ENCODE results near the gene A1CF. TPM values are rescaled to one million over a fixed set of nuclear protein-coding genes. Genes with fewer than 3 reads are reported as not detected.
"Not testable (repeated sequence)": the region's sequence is repeated elsewhere in the genome, so short reads cannot be mapped to it uniquely, and the experiment has no call there.

Gene A1CF
- total RNA-seq, 2 donors from 2014 or later = not detected

DNA sequence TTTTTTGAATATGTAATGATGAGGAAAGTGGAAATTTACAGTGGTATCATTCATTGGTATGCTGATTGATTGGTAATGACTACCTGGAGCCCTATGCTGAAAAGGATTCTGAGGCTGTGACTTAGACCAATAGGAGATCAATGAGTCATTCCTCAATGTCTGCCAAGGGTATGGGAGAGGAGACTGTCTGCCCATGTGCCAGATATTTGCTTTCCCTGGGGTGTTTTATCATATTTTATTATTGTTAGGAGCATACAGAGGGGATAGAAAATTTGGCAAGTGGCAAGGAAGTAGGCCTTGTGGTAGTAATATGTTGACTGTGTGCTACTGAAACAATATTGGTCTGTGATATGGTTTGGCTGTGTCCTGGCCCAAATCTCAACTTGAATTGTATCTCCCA lies 90.9 kb downstream of the A1CF start:
- Mint-ChIP-seq H3K4me1 (ENCODE audit: low read depth in 2 of 2) (no peaks in the 10 kb centered on the region), H3K36me3 (no peaks in the 10 kb centered on the region), H3K27me3 (peaks cover 23 to 59% of the 10 kb centered on the region in 2 donors), H3K27ac (no peak overlapping the region), H3K4me3 (no peak overlapping the region), H3K9me3 (no peaks in the 10 kb centered on the region)
- ATAC-seq = no peak
- DNase-seq (ENCODE audit: low spot score) = no peak

DNA sequence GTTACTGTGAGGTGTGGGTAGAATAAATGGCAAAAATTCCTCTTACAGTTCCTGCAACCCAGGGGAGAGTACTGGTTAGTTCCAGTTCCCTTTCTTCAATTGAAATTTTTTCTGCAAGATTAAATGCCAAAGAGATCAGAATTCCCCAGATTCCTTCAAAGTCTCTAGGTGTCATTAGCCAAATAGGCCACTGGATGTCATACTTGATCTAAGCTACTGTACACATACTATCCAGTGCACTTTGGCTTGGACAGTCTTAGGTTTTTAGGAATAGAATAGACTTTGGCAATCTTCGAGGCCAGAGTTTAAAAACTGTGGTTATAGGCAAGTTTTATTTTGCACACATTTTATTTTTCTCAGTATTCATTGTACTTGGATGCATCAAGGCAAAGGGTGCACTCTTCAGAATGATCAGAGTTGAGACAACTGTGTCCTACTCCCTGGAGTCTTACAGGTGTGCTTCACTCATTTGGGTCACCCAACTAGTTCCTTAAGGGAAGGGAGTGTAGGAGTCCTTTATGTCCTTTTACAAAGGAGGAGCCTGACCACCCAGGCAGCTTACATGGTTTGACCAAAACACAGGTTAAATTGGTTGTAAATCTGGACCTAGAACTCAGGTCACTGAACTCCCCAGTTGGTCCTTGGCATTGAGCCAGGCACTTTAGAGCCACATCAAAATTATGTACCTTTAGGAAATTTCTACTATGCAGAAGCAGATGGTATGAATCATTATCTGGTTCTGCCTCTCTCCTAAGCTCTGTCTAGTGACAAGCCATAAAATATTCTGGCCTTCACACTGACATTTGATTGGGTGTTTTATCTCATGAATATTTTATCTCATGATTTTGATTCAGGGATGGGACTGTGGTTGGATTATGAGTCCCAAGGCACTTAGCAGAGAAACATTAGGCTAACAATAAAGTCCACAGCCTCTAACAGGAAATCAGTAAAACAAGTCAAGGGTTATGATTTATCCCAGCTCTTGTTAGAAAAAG lies 96.2 kb downstream of the A1CF start:
- Mint-ChIP-seq H3K27ac (no peak overlapping the region), H3K4me1 (ENCODE audit: low read depth in 2 of 2) (no peaks in the 10 kb centered on the region), H3K4me3 (no peak overlapping the region), H3K36me3 (no peaks in the 10 kb centered on the region), H3K27me3 (peaks cover 20 to 54% of the 10 kb centered on the region in 2 donors), H3K9me3 (peaks cover 4% of the 10 kb centered on the region)
- no peak for DNase-seq (ENCODE audit: low spot score)
- peak in 1 of 2 donors; percentile 6 for ATAC-seq

DNA sequence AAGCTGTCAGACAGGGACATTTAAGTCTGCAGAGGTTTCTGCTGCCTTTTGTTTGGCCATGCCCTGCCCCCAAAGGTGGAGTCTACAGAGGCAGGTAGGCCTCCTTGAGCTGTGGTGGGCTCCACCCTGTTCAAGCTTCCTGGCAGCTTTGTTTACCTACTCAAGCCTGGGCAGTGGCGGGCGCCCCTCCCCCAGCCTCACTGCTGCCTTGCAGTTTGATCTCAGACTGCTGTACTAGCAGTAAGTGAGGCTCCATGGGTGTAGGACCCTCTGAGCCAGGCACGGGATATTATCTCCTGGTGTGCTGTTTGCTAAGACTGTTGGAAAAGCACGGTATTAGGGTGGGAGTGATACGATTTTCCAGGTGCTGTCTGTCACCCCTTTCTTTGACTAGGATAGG lies 97.5 kb downstream of the A1CF start:
- not testable (repeated sequence) for H3K27ac Mint-ChIP-seq; H3K9me3 Mint-ChIP-seq; DNase-seq (ENCODE audit: low spot score); H3K36me3 Mint-ChIP-seq; H3K4me3 Mint-ChIP-seq; H3K4me1 Mint-ChIP-seq (ENCODE audit: low read depth in 2 of 2); ATAC-seq
- H3K27me3 Mint-ChIP-seq = peaks cover 14 to 43% of the 10 kb centered on the region in 2 donors

DNA sequence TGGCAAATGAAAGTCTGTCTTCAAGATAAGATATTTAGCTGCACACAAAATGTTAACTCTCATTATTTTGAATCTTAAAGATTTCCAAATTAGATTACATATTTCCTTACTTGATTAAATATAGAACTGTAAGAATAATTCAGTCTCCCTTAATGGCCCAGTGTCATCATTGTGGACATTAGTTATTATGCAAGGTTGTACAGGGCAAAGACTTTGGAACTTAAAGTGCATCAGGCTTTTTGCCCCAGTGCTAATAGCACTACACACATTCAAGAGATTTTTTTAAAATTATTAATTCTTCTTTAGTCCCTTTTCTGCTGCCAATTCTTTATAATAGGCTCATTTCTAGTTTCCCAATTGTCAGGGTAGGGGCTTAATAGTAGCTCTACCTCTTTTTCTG lies 103.4 kb downstream of the A1CF start:
- not testable (repeated sequence) for H3K9me3 Mint-ChIP-seq; H3K36me3 Mint-ChIP-seq; H3K27ac Mint-ChIP-seq; ATAC-seq; H3K4me3 Mint-ChIP-seq; DNase-seq (ENCODE audit: low spot score); H3K4me1 Mint-ChIP-seq (ENCODE audit: low read depth in 2 of 2)
- peaks cover 12 to 22% of the 10 kb centered on the region in 2 donors for H3K27me3 Mint-ChIP-seq

DNA sequence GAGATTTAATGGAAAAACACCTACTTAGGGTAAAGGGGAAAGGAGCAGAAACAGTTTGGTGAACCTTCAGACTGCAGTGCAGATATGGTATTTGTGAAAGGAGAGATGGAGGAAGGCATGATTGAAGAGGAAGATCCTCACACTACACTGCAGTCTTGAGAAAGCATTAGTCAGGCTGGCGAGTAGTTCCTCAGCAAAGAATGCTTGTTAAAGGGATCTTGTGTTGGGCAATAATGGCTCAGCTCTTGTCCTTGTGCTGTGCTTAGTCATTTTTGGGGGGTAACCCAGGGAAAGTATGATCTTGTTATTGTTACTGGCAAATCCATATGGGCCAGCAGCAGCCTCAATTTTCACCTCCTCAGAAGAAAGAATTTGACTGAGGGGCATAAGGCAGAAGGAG lies 105.4 kb downstream of the A1CF start:
- H3K27me3 Mint-ChIP-seq = peaks cover 5 to 12% of the 10 kb centered on the region in 2 donors
- not testable (repeated sequence) for DNase-seq (ENCODE audit: low spot score); H3K36me3 Mint-ChIP-seq; H3K4me3 Mint-ChIP-seq; H3K4me1 Mint-ChIP-seq (ENCODE audit: low read depth in 2 of 2); H3K27ac Mint-ChIP-seq; ATAC-seq; H3K9me3 Mint-ChIP-seq

DNA sequence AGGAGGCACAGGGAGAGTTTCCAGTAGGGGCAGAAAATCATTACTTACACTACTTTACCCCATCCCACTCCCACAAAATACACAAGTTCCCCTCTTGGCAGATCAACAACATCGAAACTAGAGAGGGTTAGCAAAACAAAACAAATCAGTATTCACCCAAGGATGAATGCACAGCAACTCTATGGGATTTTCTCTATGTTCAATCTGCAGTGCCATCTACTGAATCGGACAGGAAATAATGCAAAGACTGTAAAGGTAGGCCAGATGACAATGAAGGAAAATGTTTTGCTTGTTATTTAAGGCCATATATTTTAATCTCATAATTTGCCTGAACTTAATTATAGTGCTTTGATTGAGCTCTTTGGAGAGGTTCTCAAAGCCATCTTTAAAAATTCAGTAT lies 110.6 kb downstream of the A1CF start:
- not testable (repeated sequence) for H3K9me3 Mint-ChIP-seq; DNase-seq (ENCODE audit: low spot score); H3K27ac Mint-ChIP-seq; H3K4me1 Mint-ChIP-seq (ENCODE audit: low read depth in 2 of 2); H3K27me3 Mint-ChIP-seq; H3K4me3 Mint-ChIP-seq; ATAC-seq; H3K36me3 Mint-ChIP-seq

DNA sequence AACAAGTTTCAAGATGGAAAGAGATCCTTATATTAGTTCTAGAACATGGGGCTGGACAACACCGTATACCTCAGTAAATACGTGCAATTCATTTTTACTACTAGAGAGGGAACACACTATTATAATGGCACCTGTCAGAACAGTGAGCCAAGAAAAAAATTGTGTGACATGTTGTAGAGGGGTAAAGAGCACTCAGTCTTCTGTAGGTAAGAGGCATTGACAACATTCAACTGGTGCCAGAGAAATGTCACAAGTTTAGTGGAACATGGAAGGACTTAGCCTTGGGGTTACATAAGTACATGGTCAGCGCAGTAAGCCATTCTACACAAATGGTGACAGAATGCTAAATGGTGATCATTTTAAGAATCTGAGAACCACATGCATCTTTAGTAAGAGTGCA lies 113.4 kb downstream of the A1CF start:
- H3K4me3 Mint-ChIP-seq; H3K4me1 Mint-ChIP-seq (ENCODE audit: low read depth in 2 of 2); H3K27me3 Mint-ChIP-seq; H3K27ac Mint-ChIP-seq; DNase-seq (ENCODE audit: low spot score); ATAC-seq; H3K36me3 Mint-ChIP-seq; H3K9me3 Mint-ChIP-seq: not testable (repeated sequence)

DNA sequence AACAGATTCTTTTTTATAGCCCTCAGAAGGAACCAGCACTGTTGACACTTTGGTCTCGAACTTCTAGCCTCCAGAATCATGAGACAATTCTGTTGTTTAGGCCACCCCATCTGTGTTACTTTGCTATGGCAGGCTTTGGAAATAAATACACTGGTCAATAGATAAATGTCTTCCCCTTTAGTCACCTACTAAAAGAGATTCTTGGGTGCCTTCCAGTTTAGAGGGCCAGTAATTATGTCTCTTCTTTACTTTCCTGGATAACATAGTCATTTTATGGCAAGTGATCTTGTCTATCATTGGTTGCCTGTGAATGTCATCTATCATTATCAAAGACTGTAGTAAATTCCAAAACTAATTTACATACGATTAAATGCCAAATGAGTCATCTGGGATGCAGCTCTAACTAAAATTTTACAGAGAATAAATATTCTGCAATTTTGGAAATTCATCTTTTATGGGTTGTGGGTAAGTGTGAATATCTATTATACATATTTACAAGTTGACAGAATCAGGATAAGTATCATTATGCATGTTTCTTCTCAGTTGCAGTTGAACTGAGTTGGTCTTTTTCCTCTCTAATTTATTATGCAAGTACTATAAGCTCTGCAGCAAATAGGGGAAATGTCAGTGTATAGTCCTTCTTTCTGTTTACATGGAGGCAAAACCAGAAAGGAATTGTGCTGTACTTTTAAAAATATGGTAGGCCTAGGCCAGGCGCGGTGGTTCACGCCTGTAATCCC lies 118.5 kb downstream of the A1CF start:
- H3K36me3 Mint-ChIP-seq; H3K27me3 Mint-ChIP-seq; H3K9me3 Mint-ChIP-seq; DNase-seq (ENCODE audit: low spot score); H3K27ac Mint-ChIP-seq; H3K4me1 Mint-ChIP-seq (ENCODE audit: low read depth in 2 of 2); H3K4me3 Mint-ChIP-seq; ATAC-seq: not testable (repeated sequence)

Other genes with a start within 250 kb of the A1CF start
- gene ASAH2B, start 145.7 kb downstream of the A1CF start, total RNA-seq = 1 to 10 TPM; 3.4 to 5.2 TPM
- gene PRKG1, start 188.9 kb upstream of the A1CF start, total RNA-seq = under 1 TPM in 1 of 2 donors, not detected in 1; 0.10 TPM

Measured in natural killer cell treated with Interleukin-12 subunit alpha and Interleukin-12 subunit beta and Interleukin-15 and Interleukin-18, amount 100 ng/mL, for 72 hours (primary cell).